HepG2 (cell line): Measurements from ENCODE around the gene PAN2. TPM values are rescaled to one million over a fixed set of nuclear protein-coding genes. Genes with fewer than 3 reads are reported as not detected.

Experiments used
- ATAC-seq: fragments of 200-7000 bp; cut with Tn5 transposase; 3 replicates; pipeline ENCODE4 v1.9.1; 2020; ENCODE audit warnings: mild to moderate bottlenecking, moderate library complexity
- BruUV-seq: library from RNA; stranded (reverse); fragments of 400-500 nt; replicated peaks from 2 replicates; lab custom pipeline; 2021; lab: Mats Ljungman, UMichigan
- CTCF ChIA-PET: fragments of 300-600 bp; formaldehyde crosslinking; extraction: SDS; loops from one replicate; lab custom pipeline; 2021; ENCODE audit warnings: low total read pairs, inconsistent platforms, low intra/inter-chr PET ratio; lab: Yijun Ruan, JAX
- POLR2A ChIA-PET: fragments of 350-600 bp; sonication (Branson Sonifier 250); formaldehyde crosslinking; loops from one replicate; lab custom pipeline; 2020; ENCODE audit warnings: antibody characterized with exemption, inconsistent platforms; lab: Yijun Ruan, JAX
- DNase-seq: peaks from one replicate; pipeline ENCODE4 v3.0.0-alpha.2; 2015; ENCODE audit warnings: low spot score
- FAIRE-seq: peaks from 3 replicates; lab custom pipeline; 2011; peaks lifted over from hg19 to GRCh38; lab: Jason Lieb, UNC
- H2AFZ ChIP-seq: one replicate; pipeline ENCODE4 v1.6.1; 2011; ENCODE audit warnings: low read length, inconsistent platforms
- H3K27ac ChIP-seq: fragments of 300-600 bp; 3 replicates; pipeline ENCODE4 v1.8.0; 2011; ENCODE audit warnings: mixed run types, mild to moderate bottlenecking, mixed read lengths, low read length, inconsistent platforms; ENCODE audit not compliant: insufficient read depth; ENCODE audit errors: extremely low read length
- H3K27me3 ChIP-seq, 2 experiments: fragments of 200-600 bp in 1 of 2; 2 replicates in 1 of 2; 3 replicates in 1 of 2; pipeline versions ENCODE4 v1.6.0 to v1.8.0; 2011; ENCODE audit warnings: low read length in 2 of 2, mild to moderate bottlenecking in 2 of 2, moderate library complexity in 2 of 2, inconsistent platforms in 1 of 2; ENCODE audit not compliant: insufficient read depth in 2 of 2, control insufficient read depth in 1 of 2
- H3K36me3 ChIP-seq, 2 experiments: fragments of 200-600 bp in 1 of 2; replicated peaks in 1 of 2; 2 replicates in 1 of 2; 3 replicates in 1 of 2; pipeline versions ENCODE4 v1.5.1 to v1.8.0; 2011; ENCODE audit warnings: low read length in 2 of 2, inconsistent platforms in 1 of 2; ENCODE audit not compliant: insufficient read depth in 2 of 2, control insufficient read depth in 1 of 2
- H3K4me1 ChIP-seq: 2 replicates; pipeline ENCODE4 v1.5.1; 2012; ENCODE audit warnings: low read length, inconsistent platforms; ENCODE audit not compliant: insufficient read depth
- H3K4me2 ChIP-seq: 2 replicates; pipeline ENCODE4 v1.6.0; 2011; ENCODE audit warnings: low read depth, low read length, inconsistent platforms
- H3K4me3 ChIP-seq, 3 experiments: fragments of 200-600 bp in 1 of 3; sonication (generic), shearing (Covaris generic) in 1 of 3; replicated peaks in 1 of 3; 2 replicates each; pipeline ENCODE4 v1.5.1; 2011 to 2016; ENCODE audit warnings: low read length in 3 of 3, inconsistent platforms in 2 of 3, low read depth in 2 of 3, mild to moderate bottlenecking in 2 of 3, control low read depth in 1 of 3, mixed read lengths in 1 of 3; ENCODE audit not compliant: insufficient read depth in 1 of 3
- H3K79me2 ChIP-seq: one replicate; pipeline ENCODE4 v1.6.1; 2011; ENCODE audit warnings: low read length, inconsistent platforms; ENCODE audit not compliant: insufficient read depth
- H3K9ac ChIP-seq: 2 replicates; pipeline ENCODE4 v1.6.0; 2011; ENCODE audit warnings: mild to moderate bottlenecking, low read depth, low read length, inconsistent platforms; ENCODE audit not compliant: insufficient read depth
- H3K9me3 ChIP-seq: 2 replicates; pipeline ENCODE4 v1.5.1; 2012; ENCODE audit warnings: mild to moderate bottlenecking, low read length
- H4K20me1 ChIP-seq: 2 replicates; pipeline ENCODE4 v1.6.0; 2011; ENCODE audit warnings: inconsistent platforms, mild to moderate bottlenecking, low read length, moderate library complexity; ENCODE audit not compliant: insufficient read depth
- CCAR2 ChIP-seq: fragments of 200-400 bp; formaldehyde crosslinking; optimal IDR thresholded peaks from 2 replicates; pipeline ENCODE3; 2018; ENCODE audit warnings: low read depth, mild to moderate bottlenecking, low read length, moderate library complexity
- CCDC6 ChIP-seq: sonication (generic); formaldehyde crosslinking; IDR thresholded peaks from 2 replicates; pipeline ENCODE4 v1.8.1; 2022; ENCODE audit warnings: mild to moderate bottlenecking, missing genetic modification reagents, moderate library complexity
- POLR2A ChIP-seq, 2 experiments: IDR thresholded peaks; 2 replicates each; pipeline ENCODE4 v1.6.1; 2011; ENCODE audit warnings: low read depth in 2 of 2, low read length in 2 of 2, mild to moderate bottlenecking in 1 of 2, moderate library complexity in 1 of 2; ENCODE audit not compliant: insufficient read depth in 1 of 2
- SPEN ChIP-seq: sonication (generic); formaldehyde crosslinking; IDR thresholded peaks from 2 replicates; pipeline ENCODE4 v1.5.1; 2020; ENCODE audit warnings: low read depth, mild to moderate bottlenecking, missing genetic modification reagents
- ZC3H4 ChIP-seq: sonication (generic); formaldehyde crosslinking; IDR thresholded peaks from 2 replicates; pipeline ENCODE4 v1.4.0; 2020; ENCODE audit warnings: missing genetic modification reagents, borderline replicate concordance
- ZFP37 ChIP-seq: sonication (generic); formaldehyde crosslinking; IDR thresholded peaks from 2 replicates; pipeline ENCODE4 v1.4.0; 2020; ENCODE audit warnings: missing genetic modification reagents, borderline replicate concordance
- ZNF570 ChIP-seq: sonication (generic); formaldehyde crosslinking; IDR thresholded peaks from 2 replicates; pipeline ENCODE4 v1.4.0; 2020; ENCODE audit warnings: mild to moderate bottlenecking, missing genetic modification reagents, borderline replicate concordance
- WGBS: methylation state at CpG from one replicate; pipeline ENCODE4 v1.1.6; 2017; ENCODE audit warnings: low lambda C conversion rate; 5-methylcytosine and 5-hydroxymethylcytosine counted together
- in situ Hi-C: cut with HindIII; loops from 2 replicates; pipeline ENCODE4 v1.10.0; 2017; ENCODE audit warnings: low pct_unique_long_range_greater_than_20kb; ENCODE audit not compliant: extremely low pct_ligation_motif_present
- intact Hi-C: fragments of 100-400 bp; cut with micrococcal nuclease; formaldehyde crosslinking; loops from one replicate; pipeline ENCODE4 v1.10.0; 2022; ENCODE audit not compliant: unreplicated experiment
- polyA plus RNA-seq, 8 experiments: library from polyadenylated mRNA; depleted of rRNA in 3 of 8; stranded (reverse) in 7 of 8; unstranded in 1 of 8; fragments of >200 nt; fragmentation: Illumina TruSeq in 4 of 8; extraction: Trizol in 4 of 8; gene quantifications; 2 replicates each; pipeline versions ENCODE4 v1.2.1 to v1.2.3, GENCODE V29; 2011 to 2016; ENCODE audit warnings: low read depth in 4 of 8, missing spikeins in 1 of 8, mixed read lengths in 1 of 8; ENCODE audit not compliant: insufficient read depth in 1 of 8
- total RNA-seq, 5 experiments: library from RNA; depleted of rRNA; stranded (reverse); fragments of >200 nt; fragmentation: Illumina TruSeq; extraction: Trizol; gene quantifications; 2 replicates each; pipeline ENCODE4 v1.2.3, GENCODE V29; 2016; ENCODE audit warnings: low read depth in 1 of 5
- TF ChIP-seq, protein P1 (sequence below): sonication (generic); formaldehyde crosslinking; IDR thresholded peaks from 2 replicates; pipeline ENCODE4 v1.5.0; 2020; ENCODE audit warnings: mild to moderate bottlenecking, low read depth, missing genetic modification reagents, borderline replicate concordance
- TF ChIP-seq, protein P2 (sequence below): sonication (generic); formaldehyde crosslinking; IDR thresholded peaks from one replicate; pipeline ENCODE4 v1.5.1; 2020; ENCODE audit warnings: mild to moderate bottlenecking, missing genetic modification reagents; ENCODE audit errors: not compliant biosample characterization
- TF ChIP-seq, protein P3 (sequence below): IDR thresholded peaks from 2 replicates; pipeline ENCODE4 v1.6.1; 2012; ENCODE audit warnings: low read depth, low read length, improper control_type of control experiment
- TF ChIP-seq, protein P4 (sequence below): sonication (generic); formaldehyde crosslinking; conservative IDR thresholded peaks from 2 replicates; pipeline ENCODE4 v1.5.0; 2020; ENCODE audit warnings: missing genetic modification reagents

The PAN2 gene
- total and polyA plus RNA-seq, 2 of the 13 experiments (the other 11 are each of a cell fraction or from before 2014, with no cell fraction given), result 27.2 to 61.1 TPM

DNA sequence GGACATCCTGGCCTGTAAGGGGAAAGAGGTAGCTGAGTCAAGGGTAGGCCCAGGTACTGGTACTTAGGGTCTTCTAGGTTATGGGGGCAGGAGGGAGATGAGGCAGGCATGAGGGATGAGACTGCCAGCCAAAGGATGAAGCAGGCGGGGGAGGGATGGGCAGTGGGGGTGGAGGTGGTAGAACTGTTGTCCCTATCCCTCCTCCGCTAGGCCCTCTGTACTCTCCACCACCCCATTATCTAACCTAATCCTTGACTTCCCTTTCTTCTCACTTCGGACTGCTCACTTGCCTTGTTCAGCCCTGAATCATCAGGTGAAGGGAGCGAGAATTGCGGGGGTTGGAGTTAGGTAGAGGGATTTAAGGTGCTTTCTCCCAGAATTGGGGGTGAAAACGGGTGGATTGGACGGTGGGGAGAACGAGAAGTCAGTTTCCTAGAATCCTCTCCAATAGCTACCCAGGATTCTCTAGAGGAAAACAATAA, 562 bp downstream of the PAN2 start:
- Histone ChIP-seq H3K27ac (peak overlapping the region; percentile 88), H3K9ac (peak overlapping the region; percentile 83), H3K36me3 (0 out of 5 replicates have a peak, but pooled peaks cover 0 to 3% of the 10 kb centered on the region in 2 experiments), H3K27me3 (no peaks in the 10 kb centered on the region; a peak in 1 of 5 replicates), H4K20me1 (no peaks in the 10 kb centered on the region), H2AFZ (peak overlapping the region; percentile 49), H3K4me1 (peaks cover 42% of the 10 kb centered on the region), H3K4me2 (peak overlapping the region; percentile 88), H3K4me3 (peak overlapping the region; percentile 49 to 74 (median 71)), H3K9me3 (no peaks in the 10 kb centered on the region), H3K79me2 (no peaks in the 10 kb centered on the region)
- peak; percentile 37 for FAIRE-seq
- ChIA-PET POLR2A (interaction anchor here (0.7 to 4.7 kb wide), 22 partner anchors 9 to 779 kb away, joined by 3 to 81 read pairs (median 4); partner anchors contain the start of genes APOF, CNPY2, COQ10A and ESYT1), CTCF (interaction anchor here (2.0 kb wide), 1 partner anchor 130 kb away, joined by 5 read pairs; no protein-coding TSS in a partner anchor)
- intact Hi-C loops (no loop called here), in situ Hi-C loops (no loop called here)
- WGBS, result 19% methylated on average over 8 of the region's 8 CpGs
- DNase-seq, result no peak
- ATAC-seq, result peak; percentile 19
- TSS peak; percentile 88 for BruUV-seq
- TF ChIP-seq SPEN (CRISPR knock-in tag), result peak; percentile 45; the same call in 1 of the 2 replicates
- 0 out of 2 replicates have a peak, but pooled peaks have one; percentile 3 for TF ChIP-seq ZFP37
- 0 out of 2 replicates have a peak, but pooled peaks have one; percentile 4 for TF ChIP-seq ZNF570
- TF ChIP-seq, protein P1, sequence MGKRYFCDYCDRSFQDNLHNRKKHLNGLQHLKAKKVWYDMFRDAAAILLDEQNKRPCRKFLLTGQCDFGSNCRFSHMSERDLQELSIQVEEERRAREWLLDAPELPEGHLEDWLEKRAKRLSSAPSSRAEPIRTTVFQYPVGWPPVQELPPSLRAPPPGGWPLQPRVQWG (CRISPR knock-in tag), result no peak
- TF ChIP-seq, protein P2, sequence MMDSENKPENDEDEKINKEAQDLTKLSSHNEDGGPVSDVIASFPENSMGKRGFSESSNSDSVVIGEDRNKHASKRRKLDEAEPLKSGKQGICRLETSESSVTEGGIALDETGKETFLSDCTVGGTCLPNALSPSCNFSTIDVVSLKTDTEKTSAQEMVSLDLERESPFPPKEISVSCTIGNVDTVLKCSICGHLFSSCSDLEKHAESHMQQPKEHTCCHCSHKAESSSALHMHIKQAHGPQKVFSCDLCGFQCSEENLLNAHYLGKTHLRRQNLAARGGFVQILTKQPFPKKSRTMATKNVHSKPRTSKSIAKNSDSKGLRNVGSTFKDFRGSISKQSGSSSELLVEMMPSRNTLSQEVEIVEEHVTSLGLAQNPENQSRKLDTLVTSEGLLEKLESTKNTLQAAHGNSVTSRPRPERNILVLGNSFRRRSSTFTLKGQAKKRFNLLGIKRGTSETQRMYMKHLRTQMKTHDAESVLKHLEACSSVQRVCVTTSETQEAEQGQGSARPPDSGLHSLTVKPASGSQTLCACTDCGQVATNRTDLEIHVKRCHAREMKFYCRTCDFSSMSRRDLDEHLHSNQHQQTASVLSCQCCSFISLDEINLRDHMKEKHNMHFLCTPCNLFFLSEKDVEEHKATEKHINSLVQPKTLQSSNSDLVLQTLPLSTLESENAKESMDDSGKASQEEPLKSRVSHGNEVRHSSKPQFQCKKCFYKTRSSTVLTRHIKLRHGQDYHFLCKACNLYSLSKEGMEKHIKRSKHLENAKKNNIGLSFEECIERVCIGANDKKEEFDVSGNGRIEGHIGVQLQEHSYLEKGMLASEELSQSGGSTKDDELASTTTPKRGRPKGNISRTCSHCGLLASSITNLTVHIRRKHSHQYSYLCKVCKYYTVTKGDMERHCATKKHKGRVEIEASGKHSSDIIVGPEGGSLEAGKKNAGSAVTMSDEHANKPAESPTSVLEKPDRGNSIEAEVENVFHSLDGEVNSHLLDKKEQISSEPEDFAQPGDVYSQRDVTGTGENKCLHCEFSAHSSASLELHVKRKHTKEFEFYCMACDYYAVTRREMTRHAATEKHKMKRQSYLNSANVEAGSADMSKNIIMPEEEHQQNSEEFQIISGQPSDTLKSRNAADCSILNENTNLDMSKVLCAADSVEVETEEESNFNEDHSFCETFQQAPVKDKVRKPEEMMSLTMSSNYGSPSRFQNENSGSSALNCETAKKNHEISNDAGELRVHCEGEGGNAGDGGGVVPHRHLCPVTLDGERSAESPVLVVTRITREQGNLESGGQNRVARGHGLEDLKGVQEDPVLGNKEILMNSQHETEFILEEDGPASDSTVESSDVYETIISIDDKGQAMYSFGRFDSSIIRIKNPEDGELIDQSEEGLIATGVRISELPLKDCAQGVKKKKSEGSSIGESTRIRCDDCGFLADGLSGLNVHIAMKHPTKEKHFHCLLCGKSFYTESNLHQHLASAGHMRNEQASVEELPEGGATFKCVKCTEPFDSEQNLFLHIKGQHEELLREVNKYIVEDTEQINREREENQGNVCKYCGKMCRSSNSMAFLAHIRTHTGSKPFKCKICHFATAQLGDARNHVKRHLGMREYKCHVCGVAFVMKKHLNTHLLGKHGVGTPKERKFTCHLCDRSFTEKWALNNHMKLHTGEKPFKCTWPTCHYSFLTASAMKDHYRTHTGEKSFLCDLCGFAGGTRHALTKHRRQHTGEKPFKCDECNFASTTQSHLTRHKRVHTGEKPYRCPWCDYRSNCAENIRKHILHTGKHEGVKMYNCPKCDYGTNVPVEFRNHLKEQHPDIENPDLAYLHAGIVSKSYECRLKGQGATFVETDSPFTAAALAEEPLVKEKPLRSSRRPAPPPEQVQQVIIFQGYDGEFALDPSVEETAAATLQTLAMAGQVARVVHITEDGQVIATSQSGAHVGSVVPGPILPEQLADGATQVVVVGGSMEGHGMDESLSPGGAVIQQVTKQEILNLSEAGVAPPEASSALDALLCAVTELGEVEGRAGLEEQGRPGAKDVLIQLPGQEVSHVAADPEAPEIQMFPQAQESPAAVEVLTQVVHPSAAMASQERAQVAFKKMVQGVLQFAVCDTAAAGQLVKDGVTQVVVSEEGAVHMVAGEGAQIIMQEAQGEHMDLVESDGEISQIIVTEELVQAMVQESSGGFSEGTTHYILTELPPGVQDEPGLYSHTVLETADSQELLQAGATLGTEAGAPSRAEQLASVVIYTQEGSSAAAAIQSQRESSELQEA (CRISPR knock-in tag), result peak; percentile 25
- TF ChIP-seq CCAR2, result no peak
- peak in 1 of 2 experiments; percentile 9; a peak in 2 of 4 replicates for TF ChIP-seq POLR2A (IDR thresholded peaks at IDR 0.05; ENCODE audit: insufficient read depth in 1 of 2, low read depth in 2 of 2, low read length in 2 of 2)
- TF ChIP-seq, protein P3, sequence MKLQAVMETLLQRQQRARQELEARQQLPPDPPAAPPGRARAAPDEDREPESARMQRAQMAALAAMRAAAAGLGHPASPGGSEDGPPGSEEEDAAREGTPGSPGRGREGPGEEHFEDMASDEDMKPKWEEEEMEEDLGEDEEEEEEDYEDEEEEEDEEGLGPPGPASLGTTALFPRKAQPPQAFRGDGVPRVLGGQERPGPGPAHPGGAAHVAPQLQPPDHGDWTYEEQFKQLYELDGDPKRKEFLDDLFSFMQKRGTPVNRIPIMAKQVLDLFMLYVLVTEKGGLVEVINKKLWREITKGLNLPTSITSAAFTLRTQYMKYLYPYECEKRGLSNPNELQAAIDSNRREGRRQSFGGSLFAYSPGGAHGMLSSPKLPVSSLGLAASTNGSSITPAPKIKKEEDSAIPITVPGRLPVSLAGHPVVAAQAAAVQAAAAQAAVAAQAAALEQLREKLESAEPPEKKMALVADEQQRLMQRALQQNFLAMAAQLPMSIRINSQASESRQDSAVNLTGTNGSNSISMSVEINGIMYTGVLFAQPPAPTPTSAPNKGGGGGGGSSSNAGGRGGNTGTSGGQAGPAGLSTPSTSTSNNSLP, result no peak
- TF ChIP-seq, protein P4, sequence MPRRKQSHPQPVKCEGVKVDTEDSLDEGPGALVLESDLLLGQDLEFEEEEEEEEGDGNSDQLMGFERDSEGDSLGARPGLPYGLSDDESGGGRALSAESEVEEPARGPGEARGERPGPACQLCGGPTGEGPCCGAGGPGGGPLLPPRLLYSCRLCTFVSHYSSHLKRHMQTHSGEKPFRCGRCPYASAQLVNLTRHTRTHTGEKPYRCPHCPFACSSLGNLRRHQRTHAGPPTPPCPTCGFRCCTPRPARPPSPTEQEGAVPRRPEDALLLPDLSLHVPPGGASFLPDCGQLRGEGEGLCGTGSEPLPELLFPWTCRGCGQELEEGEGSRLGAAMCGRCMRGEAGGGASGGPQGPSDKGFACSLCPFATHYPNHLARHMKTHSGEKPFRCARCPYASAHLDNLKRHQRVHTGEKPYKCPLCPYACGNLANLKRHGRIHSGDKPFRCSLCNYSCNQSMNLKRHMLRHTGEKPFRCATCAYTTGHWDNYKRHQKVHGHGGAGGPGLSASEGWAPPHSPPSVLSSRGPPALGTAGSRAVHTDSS (CRISPR knock-in tag), result no peak
- peak; percentile 38; the same call in 1 of the 2 replicates for TF ChIP-seq CCDC6
- TF ChIP-seq ZC3H4 (CRISPR knock-in tag), result 0 out of 2 replicates have a peak, but pooled peaks have one; percentile 74
